ENCODE measurements around the gene OR2D2.

Gene OR2D2

GRCh38 chr11:6892400-6892799 lies at the start of gene OR2D2:
Gene OR2D2 (minus strand): TSS chr11:6892500. CDS start chr11:6892500, 0 bp downstream.
- no peak within 1 kb of the TSS for H3K4me3 ChIP-seq (ENCODE audit: low read depth, low read length)
- TF ChIP-seq, protein P1, sequence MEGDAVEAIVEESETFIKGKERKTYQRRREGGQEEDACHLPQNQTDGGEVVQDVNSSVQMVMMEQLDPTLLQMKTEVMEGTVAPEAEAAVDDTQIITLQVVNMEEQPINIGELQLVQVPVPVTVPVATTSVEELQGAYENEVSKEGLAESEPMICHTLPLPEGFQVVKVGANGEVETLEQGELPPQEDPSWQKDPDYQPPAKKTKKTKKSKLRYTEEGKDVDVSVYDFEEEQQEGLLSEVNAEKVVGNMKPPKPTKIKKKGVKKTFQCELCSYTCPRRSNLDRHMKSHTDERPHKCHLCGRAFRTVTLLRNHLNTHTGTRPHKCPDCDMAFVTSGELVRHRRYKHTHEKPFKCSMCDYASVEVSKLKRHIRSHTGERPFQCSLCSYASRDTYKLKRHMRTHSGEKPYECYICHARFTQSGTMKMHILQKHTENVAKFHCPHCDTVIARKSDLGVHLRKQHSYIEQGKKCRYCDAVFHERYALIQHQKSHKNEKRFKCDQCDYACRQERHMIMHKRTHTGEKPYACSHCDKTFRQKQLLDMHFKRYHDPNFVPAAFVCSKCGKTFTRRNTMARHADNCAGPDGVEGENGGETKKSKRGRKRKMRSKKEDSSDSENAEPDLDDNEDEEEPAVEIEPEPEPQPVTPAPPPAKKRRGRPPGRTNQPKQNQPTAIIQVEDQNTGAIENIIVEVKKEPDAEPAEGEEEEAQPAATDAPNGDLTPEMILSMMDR (IDR thresholded peaks at IDR 0.05; ENCODE audit: low read depth, low read length): no peak
- no peaks in the 10 kb centered on the region for H3K27me3 ChIP-seq (ENCODE audit: insufficient read depth, low read depth, severe bottlenecking)
- H3K27ac ChIP-seq: no peak within 1 kb of the TSS
- no peak for DNase-seq
- H3K9me3 ChIP-seq (ENCODE audit: severe bottlenecking): no peaks in the 10 kb centered on the region
- H3K36me3 ChIP-seq: no peaks in the 10 kb centered on the region

- no peak overlapping the region for H3K4me3 ChIP-seq (ENCODE audit: low read depth, low read length)
- TF ChIP-seq, protein P1 (IDR thresholded peaks at IDR 0.05; ENCODE audit: low read depth, low read length): no peak
- no peaks in the 10 kb centered on the region for H3K27me3 ChIP-seq (ENCODE audit: insufficient read depth, low read depth, severe bottlenecking)
- peaks cover 6% of the 10 kb centered on the region for H3K36me3 ChIP-seq
- DNase-seq: no peak
- H3K9me3 ChIP-seq (ENCODE audit: severe bottlenecking): no peaks in the 10 kb centered on the region
- H3K27ac ChIP-seq: no peak overlapping the region
These were observed 49.7 kb upstream of the OR2D2 start for GRCh38 chr11:6941970-6942369.

GRCh38 chr11:6932145-6932544 lies 39.8 kb upstream of the OR2D2 start:
- DNase-seq: no peak
- H3K27ac ChIP-seq: no peak overlapping the region
- H3K27me3 ChIP-seq (ENCODE audit: insufficient read depth, low read depth, severe bottlenecking): no peaks in the 10 kb centered on the region
- H3K36me3 ChIP-seq: no peaks in the 10 kb centered on the region
- H3K4me3 ChIP-seq (ENCODE audit: low read depth, low read length): no peak overlapping the region
- TF ChIP-seq, protein P1 (IDR thresholded peaks at IDR 0.05; ENCODE audit: low read depth, low read length): no peak
- H3K9me3 ChIP-seq (ENCODE audit: severe bottlenecking): no peaks in the 10 kb centered on the region

GRCh38 chr11:6931146-6931713 lies 38.9 kb upstream of the OR2D2 start:
- Histone ChIP-seq H3K27ac (no peak overlapping the region), H3K27me3 (ENCODE audit: insufficient read depth, low read depth, severe bottlenecking) (no peaks in the 10 kb centered on the region), H3K36me3 (no peaks in the 10 kb centered on the region), H3K4me3 (ENCODE audit: low read depth, low read length) (no peak overlapping the region), H3K9me3 (ENCODE audit: severe bottlenecking) (no peaks in the 10 kb centered on the region)
- TF ChIP-seq, protein P1 (IDR thresholded peaks at IDR 0.05; ENCODE audit: low read depth, low read length): no peak
- no peak for DNase-seq

DNA sequence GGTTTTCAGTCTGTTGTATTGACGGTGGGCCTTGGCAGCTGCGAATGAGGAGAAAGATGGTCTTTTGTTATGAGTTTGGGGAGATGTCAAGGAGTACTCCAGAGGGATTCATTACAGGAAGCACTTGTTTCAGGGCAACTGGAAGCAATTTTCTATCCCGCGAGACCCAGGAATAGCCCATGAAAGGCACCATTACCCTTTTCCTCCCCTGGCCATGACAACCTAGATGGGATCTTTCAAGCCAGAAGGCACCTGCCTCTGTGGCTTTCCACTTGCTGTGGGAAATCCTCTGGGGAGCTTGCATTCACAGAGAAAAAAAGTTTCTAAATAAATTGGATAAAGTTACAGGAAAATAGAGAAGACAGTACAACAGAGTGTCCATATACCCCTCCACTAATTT lies 36.6 kb upstream of the OR2D2 start:
- Histone ChIP-seq H3K36me3 (no peaks in the 10 kb centered on the region), H3K4me3 (ENCODE audit: low read depth, low read length) (no peak overlapping the region), H3K27ac (no peak overlapping the region), H3K9me3 (ENCODE audit: severe bottlenecking) (no peaks in the 10 kb centered on the region), H3K27me3 (ENCODE audit: insufficient read depth, low read depth, severe bottlenecking) (no peaks in the 10 kb centered on the region)
- TF ChIP-seq, protein P1 (IDR thresholded peaks at IDR 0.05; ENCODE audit: low read depth, low read length): no peak
- no peak for DNase-seq

GRCh38 chr11:6927030-6927617 lies 34.8 kb upstream of the OR2D2 start:
- Histone ChIP-seq H3K4me3 (ENCODE audit: low read depth, low read length) (peak overlapping the region; percentile 58), H3K27ac (peak overlapping the region; percentile 83), H3K36me3 (no peaks in the 10 kb centered on the region), H3K27me3 (ENCODE audit: insufficient read depth, low read depth, severe bottlenecking) (no peaks in the 10 kb centered on the region), H3K9me3 (ENCODE audit: severe bottlenecking) (no peaks in the 10 kb centered on the region)
- TF ChIP-seq, protein P1 (IDR thresholded peaks at IDR 0.05; ENCODE audit: low read depth, low read length): no peak
- no peak for DNase-seq

Measured in WERI-Rb-1 (cell line).